Measurements from ENCODE around the gene OR5M3. TPM values are rescaled to one million over a fixed set of nuclear protein-coding genes. Genes with fewer than 3 reads are reported as not detected.

OR5M3 gene
- not detected in 2 replicates for total RNA-seq (2021)
- long read RNA-seq, result 0 reads

GRCh38 chr11:56473252-56473651, at the start of gene OR5M3:
Gene OR5M3 (minus strand): TSS chr11:56473352. CDS start chr11:56470497, 2,855 bp downstream.
- H3K27ac ChIP-seq (ENCODE audit: insufficient read length, low read depth, low read length), result no peak within 1 kb of the TSS
- H3K27me3 ChIP-seq (ENCODE audit: insufficient read depth, low read length), result no peaks in the 10 kb centered on the region
- H3K4ac ChIP-seq (ENCODE audit: low read depth, low read length), result no peak within 1 kb of the TSS
- H3K14ac ChIP-seq (ENCODE audit: insufficient read depth, low read length), result no peak within 1 kb of the TSS
- Mint-ChIP-seq H3K4me3 (no peak within 1 kb of the TSS), H3K27ac (no peak within 1 kb of the TSS), H3K4me1 (no peaks in the 10 kb centered on the region), H3K27me3 (ENCODE audit: low read depth) (no peaks in the 10 kb centered on the region; the same call in 1 of the 2 replicates), H3K9me3 (peaks cover 0 to 2% of the 10 kb centered on the region in 2 experiments; a peak in 2 of 5 replicates), H3K36me3 (ENCODE audit: insufficient read depth in 1 of 3, low read depth in 3 of 3) (no peaks in the 10 kb centered on the region)
- no peak within 1 kb of the TSS for H2AFZ ChIP-seq (ENCODE audit: low read length)
- H3K9ac ChIP-seq (ENCODE audit: extremely low read depth, insufficient read length, low read length), result no peak within 1 kb of the TSS
- H3K4me2 ChIP-seq (ENCODE audit: insufficient read depth, insufficient read length, low read length), result no peak within 1 kb of the TSS
- peaks cover 3% of the 10 kb centered on the region for H3K9me3 ChIP-seq (ENCODE audit: control insufficient read depth, low read depth, low read length)
- no peak within 1 kb of the TSS for H2BK12ac ChIP-seq (ENCODE audit: insufficient read length, low read depth, low read length)
- H3K23ac ChIP-seq (ENCODE audit: insufficient read length, low read depth, low read length), result no peak within 1 kb of the TSS
- no peak within 1 kb of the TSS for H2BK5ac ChIP-seq (ENCODE audit: insufficient read length, low read length)
- H4K91ac ChIP-seq (ENCODE audit: insufficient read length, low read depth, low read length), result no peak within 1 kb of the TSS
- H2AK5ac ChIP-seq (ENCODE audit: insufficient read length, low read length), result no peak within 1 kb of the TSS
- no peaks in the 10 kb centered on the region for H3K4me1 ChIP-seq (ENCODE audit: insufficient read depth, low read length)
- no CpG with 5 or more reads among the region's 6 CpGs for WGBS (ENCODE audit: extremely low coverage, insufficient read length, low lambda C conversion rate)
- H4K8ac ChIP-seq (replicated peaks; ENCODE audit: insufficient read length, low read depth, low read length), result no peak within 1 kb of the TSS
- H4K20me1 ChIP-seq (ENCODE audit: control insufficient read depth, insufficient read depth, insufficient read length), result no peaks in the 10 kb centered on the region
- no peaks in the 10 kb centered on the region for H3K79me1 ChIP-seq (ENCODE audit: insufficient read depth, low read depth, low read length, poor library complexity, severe bottlenecking)
- H3K18ac ChIP-seq (ENCODE audit: insufficient read length, low read depth, low read length), result no peak within 1 kb of the TSS
- H2BK15ac ChIP-seq (ENCODE audit: low read depth, low read length), result no peak within 1 kb of the TSS
- TF ChIP-seq CTCF (conservative IDR thresholded peaks at IDR 0.05), result no peak
- no peak within 1 kb of the TSS for H3K56ac ChIP-seq (ENCODE audit: insufficient read length, low read depth, low read length)
- no peak within 1 kb of the TSS for H3T11ph ChIP-seq (ENCODE audit: low read length)
- DNase-seq, result no peak
- no peaks in the 10 kb centered on the region for H3K79me2 ChIP-seq (ENCODE audit: insufficient read depth, low read length)
- no peak within 1 kb of the TSS for H4K5ac ChIP-seq (ENCODE audit: insufficient read length, low read depth, low read length)
- H3K23me2 ChIP-seq (ENCODE audit: insufficient read length, low read depth, low read length, poor library complexity, severe bottlenecking), result no peaks in the 10 kb centered on the region
- no peak within 1 kb of the TSS for H2BK120ac ChIP-seq (ENCODE audit: low read depth, low read length, poor library complexity, severe bottlenecking)
- H2BK20ac ChIP-seq (ENCODE audit: low read depth, low read length, poor library complexity, severe bottlenecking), result no peak within 1 kb of the TSS

Measured in H9 (cell line).